LNCAP (cell line): ENCODE results near the gene MICAL3.

Experiments used
- TF ChIP-seq, protein P1 (sequence below): fragments of 450-650 bp; IDR thresholded peaks from 2 replicates; pipeline ENCODE4 v1.5.1; 2017; ENCODE audit warnings: mild to moderate bottlenecking

The MICAL3 gene

DNA sequence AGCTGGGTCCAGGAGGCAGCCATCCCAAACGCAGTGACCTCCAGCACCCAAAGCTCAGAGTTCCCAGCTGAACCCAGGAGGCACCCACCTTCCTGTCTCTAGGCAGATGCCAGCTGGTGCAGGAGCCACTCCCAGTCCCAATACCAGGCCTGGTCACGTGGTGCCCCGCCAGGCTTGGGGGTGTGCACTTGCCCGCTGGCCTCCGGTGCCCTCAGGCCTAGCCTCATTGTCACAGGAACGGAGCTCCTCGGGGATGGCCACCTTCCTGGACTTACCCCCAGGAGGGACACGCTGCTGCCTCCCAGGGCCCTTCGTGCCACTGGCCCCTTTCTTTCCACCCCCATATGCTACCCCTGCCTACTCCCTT, 254.7 kb downstream of the MICAL3 start:
- TF ChIP-seq, protein P1, sequence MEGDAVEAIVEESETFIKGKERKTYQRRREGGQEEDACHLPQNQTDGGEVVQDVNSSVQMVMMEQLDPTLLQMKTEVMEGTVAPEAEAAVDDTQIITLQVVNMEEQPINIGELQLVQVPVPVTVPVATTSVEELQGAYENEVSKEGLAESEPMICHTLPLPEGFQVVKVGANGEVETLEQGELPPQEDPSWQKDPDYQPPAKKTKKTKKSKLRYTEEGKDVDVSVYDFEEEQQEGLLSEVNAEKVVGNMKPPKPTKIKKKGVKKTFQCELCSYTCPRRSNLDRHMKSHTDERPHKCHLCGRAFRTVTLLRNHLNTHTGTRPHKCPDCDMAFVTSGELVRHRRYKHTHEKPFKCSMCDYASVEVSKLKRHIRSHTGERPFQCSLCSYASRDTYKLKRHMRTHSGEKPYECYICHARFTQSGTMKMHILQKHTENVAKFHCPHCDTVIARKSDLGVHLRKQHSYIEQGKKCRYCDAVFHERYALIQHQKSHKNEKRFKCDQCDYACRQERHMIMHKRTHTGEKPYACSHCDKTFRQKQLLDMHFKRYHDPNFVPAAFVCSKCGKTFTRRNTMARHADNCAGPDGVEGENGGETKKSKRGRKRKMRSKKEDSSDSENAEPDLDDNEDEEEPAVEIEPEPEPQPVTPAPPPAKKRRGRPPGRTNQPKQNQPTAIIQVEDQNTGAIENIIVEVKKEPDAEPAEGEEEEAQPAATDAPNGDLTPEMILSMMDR: no peak

- TF ChIP-seq, protein P1: no peak
These were observed 255.2 kb downstream of the MICAL3 start for GRCh38 chr22:17769013-17769715.

DNA sequence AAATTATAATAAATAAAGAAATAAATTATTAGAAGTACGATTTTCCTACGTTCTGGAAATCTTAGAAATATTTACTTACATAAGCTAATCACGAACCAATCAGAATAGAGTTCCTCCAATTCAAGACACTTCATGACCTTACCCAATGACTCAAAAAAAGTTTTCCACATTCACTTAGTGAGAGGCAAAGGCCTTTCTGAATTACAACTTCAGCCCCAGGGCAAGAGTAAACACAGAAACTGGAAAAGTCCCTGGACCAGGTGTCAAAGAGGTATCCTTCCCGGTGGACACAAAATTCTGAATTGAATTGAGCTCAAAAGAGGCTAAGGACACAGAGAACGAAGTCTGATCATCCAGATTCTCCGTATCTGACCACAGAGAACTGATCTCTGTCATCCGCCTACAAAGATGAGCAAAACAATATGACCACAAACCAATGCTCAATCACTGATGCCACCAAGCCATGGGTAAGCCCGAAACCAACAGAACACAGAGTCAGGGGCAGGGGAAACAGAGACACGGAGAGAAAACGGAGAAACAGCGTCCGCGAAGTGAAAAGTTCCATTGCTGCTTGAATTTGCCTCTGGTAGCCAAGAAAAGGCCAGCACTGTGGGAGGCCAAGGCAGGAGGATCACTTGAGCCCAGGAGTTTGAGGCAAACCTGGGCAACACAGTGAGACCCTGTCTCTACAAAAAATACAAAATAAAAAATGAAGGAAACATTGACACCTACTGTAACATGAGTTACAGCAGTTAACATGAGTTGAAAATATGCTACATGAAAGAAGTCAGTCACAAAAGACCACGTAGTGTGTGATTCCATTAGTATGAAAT, 256.9 kb downstream of the MICAL3 start:
- TF ChIP-seq, protein P1: no peak

DNA sequence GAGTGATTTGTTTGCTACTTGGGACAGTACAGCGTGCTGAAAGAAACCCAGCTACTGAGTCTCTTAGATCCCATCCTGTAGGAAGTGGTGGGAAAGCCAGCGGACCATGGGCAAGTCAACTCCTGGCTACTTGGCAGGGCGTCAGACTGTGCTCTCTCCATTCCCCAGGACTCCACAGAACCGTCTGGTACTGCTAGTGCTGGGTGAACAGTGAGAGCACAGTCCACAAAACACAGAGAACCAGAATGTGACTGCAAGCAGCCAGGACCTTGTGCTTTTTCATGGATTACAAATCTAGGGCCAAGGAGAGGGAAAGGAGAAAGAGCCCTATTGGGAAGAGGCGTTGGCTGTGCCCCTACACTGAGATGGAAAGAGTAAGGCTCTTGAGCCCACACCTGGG, 260.3 kb downstream of the MICAL3 start:
- TF ChIP-seq, protein P1: no peak

GRCh38 chr22:17761138-17761488, 263.2 kb downstream of the MICAL3 start:
- TF ChIP-seq, protein P1: no peak

GRCh38 chr22:17754233-17754925, 270.0 kb downstream of the MICAL3 start:
- TF ChIP-seq, protein P1: no peak

DNA sequence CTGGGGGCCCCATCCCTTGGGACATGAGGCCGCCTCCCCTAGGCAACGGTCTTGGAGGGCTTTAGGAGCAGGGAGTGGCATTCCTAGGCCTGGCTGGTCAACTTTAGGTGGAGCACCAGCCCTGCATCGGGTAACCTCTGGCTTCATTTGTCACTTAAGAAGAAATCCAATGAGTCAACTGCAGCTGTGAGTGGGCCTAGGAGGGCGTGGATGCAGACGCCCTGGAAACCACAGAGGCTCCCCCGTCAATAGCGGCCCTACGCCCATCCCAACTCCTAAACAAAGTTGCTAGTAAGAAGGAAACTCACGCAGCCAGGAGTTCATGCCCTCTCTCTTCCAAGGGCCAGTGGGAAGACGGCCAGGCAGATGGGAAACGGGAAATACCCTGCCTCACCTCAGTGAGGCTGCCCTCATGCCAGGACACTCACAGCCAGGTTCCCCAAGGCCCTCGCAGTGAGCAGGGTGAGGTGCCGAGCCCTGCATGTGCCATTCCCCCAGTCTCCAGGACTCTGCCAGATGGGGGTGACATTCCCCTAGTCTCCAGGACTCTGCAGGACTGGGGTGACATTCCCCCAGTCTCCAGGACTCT, 270.9 kb downstream of the MICAL3 start:
- TF ChIP-seq, protein P1: no peak
